Esophagus (tissue), 2 donors: ENCODE measurements around the gene PIK3C3. TPM values are rescaled to one million over a fixed set of nuclear protein-coding genes. Genes with fewer than 3 reads are reported as not detected.

Experiments used
- H3K27ac ChIP-seq, 2 donors: one replicate each; pipeline ENCODE4 v1.5.1; 2013; ENCODE audit warnings: low read depth in 2 of 2, mild to moderate bottlenecking in 2 of 2, inconsistent platforms in 1 of 2, low read length in 1 of 2, moderate library complexity in 1 of 2
- H3K27me3 ChIP-seq, 2 donors: one replicate each; pipeline ENCODE4 v1.6.1; 2013; ENCODE audit warnings: low read length in 2 of 2, control low read depth in 1 of 2, mild to moderate bottlenecking in 1 of 2; ENCODE audit not compliant: insufficient read depth in 2 of 2, control insufficient read depth in 1 of 2
- H3K36me3 ChIP-seq, 2 donors: one replicate each; pipeline ENCODE4 v1.6.1; 2013; ENCODE audit warnings: low read length in 1 of 2; ENCODE audit not compliant: control insufficient read depth in 2 of 2, insufficient read depth in 2 of 2
- H3K4me1 ChIP-seq, 2 donors: one replicate each; pipeline ENCODE4 v1.6.1; 2013; ENCODE audit warnings: low read length in 1 of 2; ENCODE audit not compliant: control insufficient read depth in 2 of 2, insufficient read depth in 2 of 2
- H3K4me3 ChIP-seq, 2 donors: one replicate each; pipeline ENCODE4 v1.5.1; 2013; ENCODE audit warnings: low read length in 2 of 2, mild to moderate bottlenecking in 2 of 2, low read depth in 1 of 2, moderate library complexity in 1 of 2
- H3K9me3 ChIP-seq, 2 donors: one replicate each; pipeline ENCODE4 v1.6.1; 2013; ENCODE audit warnings: mild to moderate bottlenecking in 2 of 2, low read depth in 1 of 2, low read length in 1 of 2, moderate library complexity in 1 of 2; ENCODE audit not compliant: control insufficient read depth in 2 of 2, insufficient read depth in 1 of 2
- WGBS, 2 donors: extraction: QIAGEN DNeasy Blood & Tissue Kit; methylation state at CpG; one replicate each; pipeline ENCODE4 v1.1.7; 2013; 5-methylcytosine and 5-hydroxymethylcytosine counted together
- polyA plus RNA-seq, 2 donors: library from polyadenylated mRNA; stranded (reverse); fragments of 200-250 nt; gene quantifications; one replicate each; pipeline ENCODE4 v1.2.3, GENCODE V29; 2013
- donor health status: healthy with polysubstance abuse.
- donor health status: Bipolar disorder and iron deficiency.

The PIK3C3 gene
- polyA plus RNA-seq, 2 donors: 17.1 to 17.5 TPM

DNA sequence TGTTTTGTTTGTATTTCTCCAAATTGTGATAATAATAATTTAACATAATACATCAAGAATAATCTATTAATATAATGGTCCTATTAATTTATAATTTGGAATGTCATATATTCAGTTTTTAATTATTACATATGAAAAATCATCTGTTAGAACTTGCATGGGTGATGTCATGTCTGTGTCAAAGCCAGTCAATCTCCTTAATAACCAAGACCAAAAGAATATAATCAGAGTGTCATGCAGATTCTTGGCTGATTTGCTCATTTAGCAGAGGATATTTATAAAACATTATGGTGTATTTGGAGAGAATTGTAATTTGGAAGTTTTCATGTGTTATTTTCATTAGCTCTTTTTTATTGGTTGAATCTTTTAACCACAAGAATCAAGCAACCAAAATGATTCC is 96.4 kb downstream of the PIK3C3 start:
- no peak overlapping the region for H3K4me3 ChIP-seq
- H3K4me1 ChIP-seq: no peaks in the 10 kb centered on the region
- no peaks in the 10 kb centered on the region for H3K9me3 ChIP-seq
- H3K27ac ChIP-seq: no peak overlapping the region
- H3K27me3 ChIP-seq: no peaks in the 10 kb centered on the region
- H3K36me3 ChIP-seq: peaks cover 0 to 3% of the 10 kb centered on the region in 2 donors

DNA sequence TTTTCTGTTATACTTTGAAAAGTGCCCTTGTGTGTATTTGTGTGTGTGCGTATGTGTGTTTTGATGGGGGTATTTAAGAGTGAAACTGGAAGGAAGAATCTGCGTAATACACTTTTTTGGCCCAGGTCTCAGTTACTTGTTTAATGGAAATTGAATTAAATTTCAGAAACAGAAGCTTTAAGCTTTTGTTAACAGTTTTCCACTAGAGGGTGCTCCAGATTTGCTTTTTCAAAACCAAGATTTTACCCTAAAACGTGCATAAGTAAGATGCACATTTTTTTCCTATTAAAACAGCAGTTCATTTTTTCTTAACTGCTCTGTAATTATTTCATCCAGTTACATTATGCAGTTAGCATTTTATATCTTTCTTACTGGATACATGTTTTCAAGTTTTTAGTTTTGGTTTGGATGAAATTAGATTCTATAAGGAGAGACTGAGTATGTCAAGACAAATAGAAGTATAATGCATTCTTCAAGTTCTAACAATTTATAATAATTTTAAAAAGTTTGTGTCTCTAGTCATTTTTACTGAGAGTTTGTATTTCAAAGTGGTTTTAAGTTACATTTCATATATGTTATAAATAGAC is 97.2 kb downstream of the PIK3C3 start:
- Histone ChIP-seq H3K9me3 (no peaks in the 10 kb centered on the region), H3K36me3 (peaks cover 0 to 3% of the 10 kb centered on the region in 2 donors), H3K4me1 (no peaks in the 10 kb centered on the region), H3K4me3 (no peak overlapping the region), H3K27ac (no peak overlapping the region), H3K27me3 (no peaks in the 10 kb centered on the region)
- WGBS, 2 donors: 65 to 84% methylated on average over 3 of the region's 3 CpGs

DNA sequence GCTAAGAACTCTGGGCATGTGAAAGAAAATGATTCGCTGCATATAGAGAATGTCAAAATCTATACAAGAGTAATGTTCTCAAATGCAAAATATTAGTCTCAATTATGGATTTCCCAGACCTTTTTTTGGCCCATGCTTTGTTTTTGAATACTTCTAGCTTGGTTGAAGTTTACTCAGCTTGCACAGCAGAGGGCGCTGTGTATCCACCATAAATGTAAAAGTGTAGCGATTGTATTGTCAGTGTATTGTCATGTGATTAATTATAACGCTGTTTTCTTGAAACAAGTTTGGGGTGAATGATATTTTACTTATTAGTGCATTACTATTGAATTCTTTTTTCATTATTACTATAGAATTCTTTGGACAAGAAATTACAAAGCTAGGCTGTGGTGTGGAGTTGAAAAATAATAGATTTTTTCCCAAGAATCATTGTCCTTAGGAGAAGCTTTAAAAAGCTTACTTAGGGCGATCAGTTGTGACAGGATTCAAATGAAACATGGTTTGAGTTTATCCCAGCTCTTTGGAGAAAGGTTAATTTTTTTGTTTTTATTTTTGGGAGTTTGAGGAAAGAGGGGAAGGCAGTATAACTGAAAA is 98.3 kb downstream of the PIK3C3 start:
- Histone ChIP-seq H3K27me3 (no peaks in the 10 kb centered on the region), H3K4me1 (no peaks in the 10 kb centered on the region), H3K27ac (no peak overlapping the region), H3K9me3 (no peaks in the 10 kb centered on the region), H3K4me3 (no peak overlapping the region), H3K36me3 (peaks cover 0 to 3% of the 10 kb centered on the region in 2 donors)
- WGBS, 2 donors: 13 to 26% methylated on average over 5 of the region's 5 CpGs

DNA sequence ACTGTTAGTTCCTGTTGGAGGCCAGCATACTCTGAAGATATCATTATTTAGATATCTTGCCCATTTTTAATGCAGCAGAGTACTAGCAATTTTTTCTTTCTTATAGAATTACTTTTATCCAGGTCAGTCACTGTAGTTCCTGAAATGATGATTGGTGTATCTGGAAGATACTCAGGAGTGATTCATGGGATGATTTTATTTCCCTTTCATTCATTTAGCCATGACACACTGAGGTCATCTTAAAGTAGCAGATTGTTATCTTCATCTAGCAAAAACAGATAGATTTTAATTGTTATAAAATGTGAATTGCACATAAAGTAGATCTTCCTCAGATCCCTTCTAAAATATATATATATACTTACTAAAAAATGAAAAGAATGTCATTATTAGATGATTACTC is 109.1 kb downstream of the PIK3C3 start:
- H3K27ac ChIP-seq: no peak overlapping the region
- H3K27me3 ChIP-seq: no peaks in the 10 kb centered on the region
- H3K36me3 ChIP-seq: peaks cover 2 to 6% of the 10 kb centered on the region in 2 donors
- H3K4me3 ChIP-seq: no peak overlapping the region
- no peaks in the 10 kb centered on the region for H3K9me3 ChIP-seq
- H3K4me1 ChIP-seq: no peaks in the 10 kb centered on the region

DNA sequence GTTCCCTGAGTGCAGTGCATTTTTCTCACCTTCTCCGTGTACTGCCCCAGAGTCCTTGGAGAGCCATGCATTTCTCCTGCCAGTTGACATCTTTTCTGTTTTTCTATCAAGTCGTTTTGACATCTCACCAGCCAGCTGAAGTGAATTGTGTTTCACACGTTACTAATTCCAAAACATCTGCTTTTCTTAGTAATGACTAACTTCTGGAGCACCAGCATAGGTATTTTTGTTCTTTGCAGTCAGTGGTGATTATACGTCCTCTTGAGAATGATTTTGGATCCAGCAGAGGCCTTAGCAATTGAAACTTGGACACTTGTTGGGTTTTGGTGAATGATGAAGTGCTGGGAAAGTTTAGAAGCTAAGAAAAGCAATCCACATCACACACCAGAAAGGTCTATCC is 112.5 kb downstream of the PIK3C3 start:
- no peaks in the 10 kb centered on the region for H3K4me1 ChIP-seq
- peaks cover 2 to 9% of the 10 kb centered on the region in 2 donors for H3K36me3 ChIP-seq
- H3K4me3 ChIP-seq: no peak overlapping the region
- no peaks in the 10 kb centered on the region for H3K27me3 ChIP-seq
- 82 to 84% methylated on average over 4 of the region's 4 CpGs for WGBS, 2 donors
- no peak overlapping the region for H3K27ac ChIP-seq
- no peaks in the 10 kb centered on the region for H3K9me3 ChIP-seq

DNA sequence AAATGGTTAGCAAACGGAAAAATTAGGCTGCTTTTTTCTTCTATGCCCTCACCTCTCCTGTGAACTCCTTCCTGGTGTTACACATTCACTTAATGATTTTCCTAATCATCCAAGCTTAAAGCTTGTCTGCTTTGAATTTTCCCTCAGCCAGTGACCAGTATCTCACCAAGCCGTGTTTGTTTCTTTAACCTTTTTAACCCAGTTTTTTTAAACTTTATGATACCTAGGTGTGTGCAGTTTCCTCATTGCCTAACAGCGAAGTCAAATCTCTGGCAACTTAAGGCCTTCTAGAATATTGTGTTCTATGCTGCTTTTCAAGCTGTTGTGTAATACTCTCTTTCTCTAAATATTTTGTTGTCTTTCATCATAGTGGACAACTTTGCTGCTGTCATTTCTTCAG is 113.0 kb downstream of the PIK3C3 start:
- no peaks in the 10 kb centered on the region for H3K4me1 ChIP-seq
- H3K27me3 ChIP-seq: no peaks in the 10 kb centered on the region
- H3K9me3 ChIP-seq: no peaks in the 10 kb centered on the region
- 77 to 83% methylated on average over 3 of the region's 3 CpGs for WGBS, 2 donors
- no peak overlapping the region for H3K4me3 ChIP-seq
- no peak overlapping the region for H3K27ac ChIP-seq
- H3K36me3 ChIP-seq: peaks cover 2 to 9% of the 10 kb centered on the region in 2 donors

DNA sequence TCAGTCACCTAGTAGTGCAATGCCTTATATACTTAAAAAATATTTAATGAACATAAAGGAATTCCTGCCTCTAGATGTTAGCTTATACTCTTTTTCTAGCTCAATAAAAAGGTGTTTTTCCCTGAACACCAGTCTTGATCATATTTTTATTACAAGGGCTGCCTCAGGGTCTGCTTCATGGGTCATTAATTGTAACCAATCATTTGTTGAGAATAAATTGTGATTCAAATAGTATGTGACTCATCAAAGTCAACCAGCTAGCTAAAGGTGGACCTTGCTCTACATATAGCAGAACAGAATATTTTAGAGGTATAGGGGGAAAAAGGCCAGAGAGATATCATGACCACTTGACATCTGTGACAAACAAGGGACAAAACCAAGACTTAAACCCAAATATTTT is 114.0 kb downstream of the PIK3C3 start:
- Histone ChIP-seq H3K9me3 (no peaks in the 10 kb centered on the region), H3K27ac (no peak overlapping the region), H3K4me3 (no peak overlapping the region), H3K4me1 (no peaks in the 10 kb centered on the region), H3K36me3 (peaks cover 2 to 9% of the 10 kb centered on the region in 2 donors), H3K27me3 (no peaks in the 10 kb centered on the region)

DNA sequence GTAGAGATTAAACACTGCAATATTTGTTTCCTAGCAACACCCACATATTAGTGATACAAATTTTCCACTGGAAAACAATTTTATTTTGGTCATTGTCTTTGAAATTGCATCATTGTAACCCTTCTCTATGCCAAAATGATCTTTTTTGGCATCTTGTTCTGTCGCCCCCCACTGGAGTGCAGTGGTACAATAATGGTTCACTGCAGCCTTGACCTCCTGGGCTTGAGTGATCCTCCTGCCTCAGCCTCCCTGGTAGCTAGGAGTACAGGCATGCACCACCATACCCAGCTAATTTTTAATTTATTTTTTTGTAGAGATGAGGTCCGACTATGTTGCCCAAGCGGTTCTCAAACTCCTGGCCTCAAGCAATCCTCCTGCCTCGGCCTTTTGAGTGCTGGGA is 117.4 kb downstream of the PIK3C3 start:
- H3K27me3 ChIP-seq: no peaks in the 10 kb centered on the region
- H3K36me3 ChIP-seq: peaks cover under 1 to 7% of the 10 kb centered on the region in 2 donors
- 94 to 99% methylated on average over 4 of the region's 4 CpGs for WGBS, 2 donors
- H3K4me3 ChIP-seq: no peak overlapping the region
- no peak overlapping the region for H3K27ac ChIP-seq
- no peaks in the 10 kb centered on the region for H3K9me3 ChIP-seq
- no peaks in the 10 kb centered on the region for H3K4me1 ChIP-seq

DNA sequence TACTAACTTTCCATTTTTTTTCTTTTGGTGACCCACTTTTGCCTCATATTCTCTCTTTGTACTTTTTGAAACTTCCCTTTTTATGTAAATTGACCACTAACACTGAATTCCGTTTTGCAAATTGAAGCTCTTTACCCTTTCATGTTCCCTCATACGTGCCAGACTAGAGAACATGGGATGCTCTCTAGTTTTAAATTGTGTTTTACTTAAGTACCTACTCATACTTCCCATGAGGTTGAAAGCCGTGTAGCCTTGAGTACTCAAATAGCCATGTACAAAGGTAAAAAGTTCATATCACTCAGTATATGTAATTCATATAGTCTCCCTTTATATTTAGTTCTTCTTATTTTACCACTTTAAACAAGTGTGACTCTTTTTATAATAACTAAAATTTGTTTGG is 119.7 kb downstream of the PIK3C3 start:
- H3K27ac ChIP-seq: no peak overlapping the region
- H3K4me3 ChIP-seq: no peak overlapping the region
- no peaks in the 10 kb centered on the region for H3K4me1 ChIP-seq
- H3K9me3 ChIP-seq: no peaks in the 10 kb centered on the region
- no peaks in the 10 kb centered on the region for H3K27me3 ChIP-seq
- peaks cover 0 to 5% of the 10 kb centered on the region in 2 donors for H3K36me3 ChIP-seq
- WGBS, 2 donors: 88 to 89% methylated on average over 3 of the region's 3 CpGs

DNA sequence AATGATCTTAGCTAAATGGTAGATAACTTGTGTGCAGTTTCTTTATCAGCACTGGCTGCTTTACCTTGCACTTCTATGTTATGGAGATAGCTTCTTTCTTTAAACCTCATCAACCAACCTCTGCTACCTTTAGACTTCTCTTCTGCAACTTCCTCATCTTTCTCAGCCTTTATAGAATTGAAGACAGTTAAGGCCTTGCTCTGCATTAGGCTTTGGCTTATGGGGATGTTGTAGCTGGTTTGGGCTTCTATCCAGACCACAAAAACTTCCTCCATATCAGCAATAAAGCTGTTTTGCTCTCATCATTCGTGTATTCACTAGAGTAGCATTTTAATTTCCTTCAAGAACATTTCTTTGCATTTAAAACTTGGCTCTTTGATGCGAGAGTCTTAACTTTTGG is 123.7 kb downstream of the PIK3C3 start:
- Histone ChIP-seq H3K36me3 (peaks cover 0 to 2% of the 10 kb centered on the region in 2 donors), H3K4me1 (no peaks in the 10 kb centered on the region), H3K9me3 (no peaks in the 10 kb centered on the region), H3K4me3 (no peak overlapping the region), H3K27ac (no peak overlapping the region), H3K27me3 (no peaks in the 10 kb centered on the region)
- WGBS, 2 donors: 78% methylated on average over 2 of the region's 2 CpGs
